ENCODE results near the gene BCHE. TPM values are rescaled to one million over a fixed set of nuclear protein-coding genes. Genes with fewer than 3 reads are reported as not detected.
A peak's percentile ranks its signal among the peaks of the same experiment; 100 is the strongest.

Gene BCHE
- total RNA-seq, 4 donors from 2014 or later: 8.2 to 13.7 (median 11.3) TPM; not detected in 1

DNA sequence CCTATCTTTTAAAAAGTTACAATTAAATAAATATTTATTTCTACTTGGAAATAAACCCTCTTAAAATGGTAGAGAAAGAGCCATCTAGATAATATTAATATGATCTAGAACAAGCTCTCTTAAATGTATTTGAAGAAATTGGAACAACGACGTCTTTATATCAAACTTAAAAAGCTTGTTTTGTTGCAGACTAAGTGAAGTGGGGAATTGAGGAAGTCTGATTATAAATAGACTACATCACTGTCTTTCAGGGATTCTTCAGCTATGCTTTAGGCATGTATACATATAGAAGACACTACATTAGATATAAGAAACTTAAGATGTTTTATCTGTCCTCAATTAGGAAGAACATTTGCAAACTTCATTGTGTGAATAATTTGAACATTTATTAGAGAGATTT, 1.8 kb downstream of the BCHE start:
- Histone ChIP-seq H3K4me1 (no peaks in the 10 kb centered on the region), H3K27ac (peak overlapping the region in 1 of 4 donors; percentile 25), H3K4me3 (peak overlapping the region in 2 of 4 donors; percentile 9 to 25), H3K27me3 (no peaks in the 10 kb centered on the region), H3K36me3 (no peaks in the 10 kb centered on the region), H3K9me3 (no peaks in the 10 kb centered on the region)
- TF ChIP-seq, protein P1, sequence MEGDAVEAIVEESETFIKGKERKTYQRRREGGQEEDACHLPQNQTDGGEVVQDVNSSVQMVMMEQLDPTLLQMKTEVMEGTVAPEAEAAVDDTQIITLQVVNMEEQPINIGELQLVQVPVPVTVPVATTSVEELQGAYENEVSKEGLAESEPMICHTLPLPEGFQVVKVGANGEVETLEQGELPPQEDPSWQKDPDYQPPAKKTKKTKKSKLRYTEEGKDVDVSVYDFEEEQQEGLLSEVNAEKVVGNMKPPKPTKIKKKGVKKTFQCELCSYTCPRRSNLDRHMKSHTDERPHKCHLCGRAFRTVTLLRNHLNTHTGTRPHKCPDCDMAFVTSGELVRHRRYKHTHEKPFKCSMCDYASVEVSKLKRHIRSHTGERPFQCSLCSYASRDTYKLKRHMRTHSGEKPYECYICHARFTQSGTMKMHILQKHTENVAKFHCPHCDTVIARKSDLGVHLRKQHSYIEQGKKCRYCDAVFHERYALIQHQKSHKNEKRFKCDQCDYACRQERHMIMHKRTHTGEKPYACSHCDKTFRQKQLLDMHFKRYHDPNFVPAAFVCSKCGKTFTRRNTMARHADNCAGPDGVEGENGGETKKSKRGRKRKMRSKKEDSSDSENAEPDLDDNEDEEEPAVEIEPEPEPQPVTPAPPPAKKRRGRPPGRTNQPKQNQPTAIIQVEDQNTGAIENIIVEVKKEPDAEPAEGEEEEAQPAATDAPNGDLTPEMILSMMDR (IDR thresholded peaks at IDR 0.05): no peak
- in situ Hi-C loops (cut with MboI; ENCODE audit: low pct_ligation_motif_present in 1 of 4, low pct_unique_long_range_greater_than_20kb in 1 of 4, low sequenced_read_pairs in 3 of 4): no loop called here
- WGBS, 2 donors (ENCODE audit: low coverage in 1 of 2): 62 to 63% methylated on average over 2 of the region's 2 CpGs
- intact Hi-C loops (cut with DNase I; ENCODE audit: low total_unique reads): no loop called here
- DNase-seq: no peak

DNA sequence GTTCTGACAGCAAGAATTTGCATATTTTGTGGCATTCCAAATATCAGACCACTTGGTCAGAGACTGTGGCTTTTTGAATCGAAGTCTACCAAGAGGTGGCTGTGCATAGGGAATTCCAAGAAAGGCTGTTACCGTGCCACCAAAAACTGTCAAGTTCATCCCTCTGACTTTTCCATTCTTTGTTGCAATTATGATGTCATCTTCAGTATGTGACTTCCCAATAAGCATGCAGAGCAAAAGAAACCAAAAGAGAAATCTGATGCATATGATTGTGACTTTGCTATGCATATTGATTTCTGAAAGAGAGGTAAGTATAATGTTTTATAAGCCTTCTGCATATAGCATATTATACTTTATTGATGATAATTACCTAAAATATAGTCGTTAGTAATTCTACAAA, 6.5 kb downstream of the BCHE start:
- no peak for DNase-seq
- H3K4me3 ChIP-seq: no peak overlapping the region
- TF ChIP-seq EP300 (IDR thresholded peaks at IDR 0.05; ENCODE audit: low read depth) (no peak), POLR2AphosphoS5 (IDR thresholded peaks at IDR 0.05) (no peak), POLR2A (IDR thresholded peaks at IDR 0.05) (no peak)
- TF ChIP-seq, protein P1 (IDR thresholded peaks at IDR 0.05): no peak
- WGBS, 2 donors (ENCODE audit: low coverage in 1 of 2): 63 to 71% methylated on average over 3 of the region's 3 CpGs
- H3K36me3 ChIP-seq: no peaks in the 10 kb centered on the region
- H3K9me3 ChIP-seq: no peaks in the 10 kb centered on the region
- no peaks in the 10 kb centered on the region for H3K4me1 ChIP-seq
- in situ Hi-C loops (cut with MboI; ENCODE audit: low pct_ligation_motif_present in 1 of 4, low pct_unique_long_range_greater_than_20kb in 1 of 4, low sequenced_read_pairs in 3 of 4): no loop called here
- H3K27me3 ChIP-seq: no peaks in the 10 kb centered on the region
- intact Hi-C loops (cut with DNase I; ENCODE audit: low total_unique reads): no loop called here
- H3K27ac ChIP-seq: no peak overlapping the region

DNA sequence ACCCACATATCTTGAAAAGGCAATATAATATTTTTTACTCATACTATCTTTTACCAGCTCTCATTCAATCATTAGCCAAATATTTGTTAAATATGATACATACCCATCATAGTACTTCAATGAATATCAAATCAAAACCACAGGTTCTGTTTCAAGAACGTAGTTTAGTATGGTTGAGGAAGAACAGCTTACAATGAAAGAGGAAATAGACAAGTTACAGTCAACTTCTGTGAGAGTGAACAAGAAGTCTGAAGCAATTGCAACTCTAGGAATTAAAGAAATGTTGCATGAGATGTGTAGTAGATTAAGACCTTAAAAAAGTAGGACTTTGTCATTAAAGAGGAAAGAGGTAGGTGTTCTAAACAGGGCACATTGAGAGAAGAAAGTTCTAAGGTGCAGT, 9.3 kb downstream of the BCHE start:
- intact Hi-C loops (cut with DNase I; ENCODE audit: low total_unique reads): no loop called here
- Histone ChIP-seq H3K9me3 (no peaks in the 10 kb centered on the region), H3K36me3 (no peaks in the 10 kb centered on the region), H3K4me1 (no peaks in the 10 kb centered on the region), H3K4me3 (no peak overlapping the region), H3K27me3 (no peaks in the 10 kb centered on the region), H3K27ac (no peak overlapping the region)
- in situ Hi-C loops (cut with MboI; ENCODE audit: low pct_ligation_motif_present in 1 of 4, low pct_unique_long_range_greater_than_20kb in 1 of 4, low sequenced_read_pairs in 3 of 4): no loop called here
- DNase-seq: no peak
- WGBS, 2 donors (ENCODE audit: low coverage in 1 of 2): 42 to 50% methylated on average over 1 of the region's 1 CpG
- TF ChIP-seq EP300 (IDR thresholded peaks at IDR 0.05; ENCODE audit: low read depth) (no peak), POLR2AphosphoS5 (IDR thresholded peaks at IDR 0.05) (no peak), POLR2A (IDR thresholded peaks at IDR 0.05) (no peak)
- TF ChIP-seq, protein P1 (IDR thresholded peaks at IDR 0.05): no peak

DNA sequence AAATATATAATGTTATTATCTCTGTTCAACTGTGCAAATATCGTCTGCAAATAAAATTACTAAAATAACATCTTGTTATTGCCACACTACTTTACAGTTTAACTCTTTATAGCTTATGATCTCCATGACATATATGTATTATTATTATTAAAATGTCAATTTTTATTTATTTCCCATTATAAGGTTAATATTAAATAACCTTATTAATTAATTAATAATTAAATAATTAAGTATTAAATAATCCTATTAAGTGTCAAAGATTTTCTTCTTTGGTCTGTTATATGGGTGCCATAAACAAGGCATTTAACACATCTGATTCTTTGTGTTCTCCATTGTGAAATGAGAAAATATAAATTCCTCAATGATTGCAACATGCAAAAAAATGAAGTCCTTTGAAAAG, 10.0 kb downstream of the BCHE start:
- DNase-seq: no peak
- Histone ChIP-seq H3K9me3 (no peaks in the 10 kb centered on the region), H3K4me3 (no peak overlapping the region), H3K27me3 (no peaks in the 10 kb centered on the region), H3K27ac (no peak overlapping the region), H3K36me3 (no peaks in the 10 kb centered on the region), H3K4me1 (no peaks in the 10 kb centered on the region)
- intact Hi-C loops (cut with DNase I; ENCODE audit: low total_unique reads) (no loop called here), in situ Hi-C loops (cut with MboI; ENCODE audit: low pct_ligation_motif_present in 1 of 4, low pct_unique_long_range_greater_than_20kb in 1 of 4, low sequenced_read_pairs in 3 of 4) (no loop called here)
- WGBS, 2 donors (ENCODE audit: low coverage in 1 of 2): 64 to 71% methylated on average over 1 of the region's 1 CpG
- TF ChIP-seq POLR2AphosphoS5 (IDR thresholded peaks at IDR 0.05): no peak
- TF ChIP-seq POLR2A (IDR thresholded peaks at IDR 0.05): no peak
- TF ChIP-seq, protein P1 (IDR thresholded peaks at IDR 0.05): no peak
- TF ChIP-seq EP300 (IDR thresholded peaks at IDR 0.05; ENCODE audit: low read depth): no peak

Data from transverse colon (tissue), 4 donors.